GM18909 (cell line): ENCODE results near the gene FABP3.

Experiments used
- ATAC-seq: cut with Tn5 transposase; IDR thresholded peaks from one replicate; pipeline ENCODE4 v1.9.1; 2021; ENCODE audit warnings: mild to moderate bottlenecking; ENCODE audit not compliant: unreplicated experiment, poor library complexity

Gene FABP3

DNA sequence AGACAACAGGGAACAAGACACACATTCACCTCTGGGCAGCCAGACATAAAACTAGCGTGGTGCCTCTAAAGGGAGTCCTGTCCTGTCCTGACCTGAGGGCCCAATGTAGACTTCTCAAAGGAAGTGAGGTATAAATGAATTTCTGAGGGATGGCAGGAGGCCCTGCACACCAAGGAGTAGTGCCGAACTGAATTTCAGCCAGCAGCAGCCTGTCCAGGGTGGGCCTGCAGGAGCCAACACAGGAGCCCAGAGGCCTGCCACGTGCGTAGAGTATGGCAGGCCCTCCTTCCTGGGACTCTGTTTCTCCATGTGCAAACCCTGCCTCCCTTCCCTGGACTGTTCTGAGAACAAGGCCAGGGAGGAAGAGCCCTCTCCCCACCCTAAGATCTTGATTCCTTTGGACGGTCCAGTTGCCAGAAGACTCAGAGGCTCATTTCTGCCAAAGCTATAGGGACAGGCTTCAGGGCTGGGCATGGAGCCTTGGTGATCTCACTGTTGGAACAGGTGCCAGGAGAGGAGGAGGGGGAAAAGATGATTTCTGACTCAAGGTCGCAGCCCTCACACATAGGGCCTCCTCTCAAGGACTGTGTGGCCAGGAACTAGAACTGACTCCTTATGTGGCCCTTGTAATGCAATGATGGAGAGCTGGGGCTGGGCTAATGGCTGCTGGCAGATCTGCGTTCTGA, 1.8 kb upstream of the FABP3 start:
- ATAC-seq = no peak

DNA sequence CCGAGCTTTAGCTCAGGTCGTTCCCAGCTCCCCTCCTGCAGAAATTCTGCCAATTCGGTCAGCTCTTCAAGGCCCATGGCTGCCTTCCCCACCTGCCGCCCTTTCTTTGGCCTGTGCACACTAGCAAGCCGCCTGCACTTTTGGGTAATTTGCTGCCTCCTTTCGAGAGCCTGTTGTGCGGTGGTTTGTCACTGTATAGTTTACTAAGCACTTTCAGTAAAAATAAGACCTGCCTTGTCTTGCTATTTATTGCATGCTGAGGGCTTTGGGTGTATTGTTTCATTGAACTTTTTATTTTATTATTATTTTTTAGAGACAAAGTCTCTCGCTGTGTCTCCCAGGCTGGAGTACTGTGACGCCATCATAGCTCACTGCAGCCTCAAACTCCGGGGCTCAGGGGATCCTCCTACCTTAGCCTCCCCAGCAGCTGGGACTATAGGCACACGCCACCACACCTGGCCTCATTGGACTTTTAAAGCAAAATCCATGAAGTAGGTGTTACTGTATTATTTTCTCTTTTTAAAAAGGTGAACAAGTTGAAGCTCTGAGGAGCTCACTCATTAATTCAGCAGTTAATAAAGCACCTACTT, 1.1 kb upstream of the FABP3 start:
- no peak for ATAC-seq

DNA sequence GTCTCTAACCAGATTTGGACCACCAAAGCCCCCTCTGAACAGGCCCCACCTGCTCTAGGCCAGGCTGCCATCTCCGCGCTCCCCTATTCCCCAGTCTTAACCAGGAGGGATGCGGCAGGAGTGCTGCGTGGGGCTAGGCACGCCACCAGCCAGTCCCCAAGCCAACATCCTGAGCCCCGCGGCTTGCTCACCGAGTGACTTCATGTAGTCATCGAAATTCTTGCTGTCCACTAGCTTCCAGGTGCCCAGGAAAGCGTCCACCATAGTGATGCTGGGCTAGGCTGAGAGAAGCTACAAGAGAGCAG, 173 bp downstream of the FABP3 start:
- no peak for ATAC-seq

DNA sequence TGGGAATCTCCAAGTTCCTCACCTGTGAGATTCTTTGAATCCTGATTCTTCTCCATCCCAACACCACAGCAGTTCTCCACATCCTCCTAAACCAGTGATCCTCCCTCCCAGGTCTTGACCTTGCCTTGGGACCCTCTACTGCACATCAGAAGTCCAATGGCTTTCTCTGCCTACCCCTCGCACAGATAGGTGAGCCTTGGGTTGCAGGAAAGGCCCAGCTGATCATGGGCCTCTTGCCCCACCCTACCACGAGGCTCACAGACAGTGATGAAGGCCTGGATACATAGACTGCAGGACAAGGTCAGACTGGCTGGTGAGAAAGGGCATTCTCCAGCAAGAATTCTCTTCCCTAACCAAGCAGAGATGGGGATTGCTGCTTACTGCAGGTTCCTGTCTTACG, 825 bp downstream of the FABP3 start:
- no peak for ATAC-seq

DNA sequence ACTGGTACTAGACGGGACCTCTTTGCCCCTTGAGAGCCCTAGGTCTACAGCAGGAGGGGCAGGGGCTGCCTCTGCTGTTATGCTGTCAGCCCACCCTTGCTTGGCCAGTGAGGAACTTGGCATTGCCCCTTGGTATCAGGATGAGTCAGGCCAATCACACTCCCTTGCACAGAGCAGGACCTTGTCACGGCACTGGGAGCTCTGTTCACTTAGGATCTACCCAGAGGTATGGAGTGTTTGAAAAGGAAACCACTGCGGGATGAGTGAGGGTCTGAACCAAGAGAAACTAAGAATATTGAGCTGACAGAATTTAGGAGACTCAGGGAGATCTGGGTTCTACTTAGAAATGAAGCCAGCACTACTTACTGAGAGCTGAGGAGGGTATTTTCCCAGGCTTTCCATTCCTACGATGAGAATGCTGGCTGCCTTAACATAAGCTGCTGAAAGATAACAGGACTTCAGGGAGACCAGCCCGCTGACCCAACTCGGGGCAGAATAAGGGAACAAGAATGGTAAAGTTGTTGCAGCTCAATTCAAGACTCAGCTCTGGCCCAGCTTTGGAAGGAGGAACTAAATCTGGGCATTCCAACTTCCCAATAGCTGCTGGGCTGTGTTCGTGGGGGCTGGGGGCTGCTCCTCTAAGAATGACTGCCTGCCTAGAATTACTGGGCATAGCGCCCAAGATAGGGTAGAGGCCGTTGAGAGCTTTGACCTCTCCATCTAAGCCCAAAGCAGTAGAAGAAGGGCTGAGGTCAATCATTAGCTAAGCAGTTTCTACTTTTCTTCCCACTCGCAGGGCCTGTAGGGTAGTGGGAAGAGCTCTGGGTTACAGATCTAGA, 1.5 kb downstream of the FABP3 start:
- ATAC-seq = no peak

DNA sequence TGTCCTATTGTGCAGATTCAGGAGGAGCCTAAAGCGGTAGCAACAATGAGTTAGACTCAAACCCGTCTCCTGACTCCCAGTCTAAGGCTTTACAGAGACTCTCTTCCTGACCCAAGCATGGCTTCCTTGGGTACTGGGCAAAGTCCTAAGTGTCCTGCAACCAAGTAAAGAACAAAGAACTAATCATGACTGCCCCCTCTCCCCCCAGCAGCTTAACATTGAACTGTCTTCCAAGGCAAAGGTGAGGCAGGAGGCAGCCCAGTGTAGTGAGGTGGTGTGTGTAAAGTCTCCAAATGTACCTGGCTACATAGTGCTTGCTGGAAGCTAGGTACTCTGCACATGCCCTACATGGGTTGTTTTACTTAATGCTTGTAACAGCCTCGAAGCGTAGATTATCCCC, 2.3 kb downstream of the FABP3 start:
- no peak for ATAC-seq

DNA sequence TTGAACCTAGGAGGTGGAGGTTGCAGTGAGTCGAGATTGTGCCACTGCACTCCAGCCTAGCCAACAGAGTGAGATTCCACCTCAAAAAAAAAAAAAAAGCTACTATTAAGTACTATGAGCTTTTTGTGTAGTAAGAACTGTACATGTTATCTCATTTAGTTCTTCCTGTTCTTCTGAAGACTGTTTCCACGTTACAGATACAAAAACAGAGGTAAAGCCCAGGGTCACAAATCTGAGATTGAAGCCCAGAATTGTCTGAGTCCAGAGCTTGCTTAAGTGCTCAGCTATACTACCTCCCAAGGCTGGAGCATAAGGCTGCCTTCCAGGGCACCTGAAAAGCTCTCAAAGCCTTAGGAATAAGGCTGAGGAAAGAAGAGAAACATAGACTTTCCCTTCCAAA, 2.9 kb downstream of the FABP3 start:
- ATAC-seq = no peak

DNA sequence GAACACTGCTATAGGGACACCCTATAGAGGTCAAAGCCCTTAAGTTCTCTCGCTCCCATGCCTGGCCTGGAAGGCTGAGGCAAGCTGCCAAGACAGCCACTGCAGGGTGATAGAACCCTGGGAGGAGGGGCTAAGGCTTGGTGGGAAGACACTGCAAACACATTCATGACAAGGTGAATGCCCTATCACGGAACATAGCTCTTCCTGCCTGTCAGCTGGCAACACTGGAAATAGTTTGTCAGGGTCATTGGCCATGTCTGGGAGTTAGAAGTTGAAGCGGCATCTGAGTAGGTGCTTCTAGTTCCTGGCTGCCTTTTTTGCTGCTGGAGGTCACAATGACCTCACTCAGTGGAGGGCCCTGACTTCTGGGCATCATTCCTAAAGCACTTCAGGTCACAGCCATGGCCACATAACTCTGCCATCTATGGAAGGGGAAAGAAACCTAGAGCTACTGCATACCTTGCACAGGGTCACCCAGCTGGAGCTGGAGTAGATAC, 4.2 kb downstream of the FABP3 start:
- no peak for ATAC-seq

DNA sequence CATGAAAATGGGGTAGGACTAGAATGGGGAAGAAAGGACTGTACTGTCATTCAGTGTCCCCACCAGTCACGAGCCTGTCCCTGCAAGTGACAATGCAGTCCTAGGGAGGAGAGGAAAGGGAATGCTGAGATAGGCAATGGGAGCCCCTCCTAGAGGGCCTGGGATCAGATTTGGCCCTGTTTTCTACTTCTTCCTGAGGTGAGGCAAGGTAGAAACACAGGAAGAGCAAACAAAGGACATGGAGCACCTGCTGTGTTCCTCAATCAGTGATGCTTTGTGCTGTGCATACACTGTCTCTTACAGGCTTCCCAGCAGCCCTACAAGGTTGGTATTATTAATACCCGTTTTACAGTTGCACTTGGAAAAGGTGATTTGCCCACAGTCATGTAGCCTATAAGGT, 6.1 kb downstream of the FABP3 start:
- ATAC-seq = no peak

DNA sequence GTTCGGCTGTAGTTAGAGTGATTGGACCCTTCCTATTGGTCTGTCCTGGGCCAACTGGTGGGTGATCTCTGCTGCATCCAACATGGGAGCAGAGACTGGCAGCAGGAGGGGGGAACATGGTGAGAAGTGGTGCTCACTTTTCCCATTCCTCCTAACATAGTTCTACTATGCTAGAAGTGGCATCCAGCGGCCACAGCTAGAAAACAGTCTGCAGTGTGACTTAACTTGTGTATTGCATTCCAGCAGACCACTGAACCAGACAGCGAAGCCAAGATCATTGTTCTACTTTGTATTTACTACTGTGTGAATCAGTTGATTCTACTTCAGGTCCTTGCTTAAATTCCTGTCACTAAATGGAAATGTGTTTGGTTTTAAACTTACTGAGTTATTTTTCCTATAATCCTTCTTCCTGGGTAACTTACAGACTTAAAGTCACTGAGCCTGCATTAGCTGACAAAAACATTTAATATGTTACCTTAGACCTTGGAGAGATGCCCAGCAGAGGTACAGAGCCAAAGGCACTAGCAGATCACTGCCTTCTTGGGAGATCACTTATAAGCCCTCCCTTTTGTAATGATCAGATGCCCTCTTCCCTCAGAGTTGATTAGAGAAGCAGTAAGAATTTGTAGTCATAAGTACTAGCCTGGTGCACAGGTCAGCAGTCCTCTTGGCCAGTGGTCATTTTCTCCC, 8.2 kb downstream of the FABP3 start:
- ATAC-seq = no peak

DNA sequence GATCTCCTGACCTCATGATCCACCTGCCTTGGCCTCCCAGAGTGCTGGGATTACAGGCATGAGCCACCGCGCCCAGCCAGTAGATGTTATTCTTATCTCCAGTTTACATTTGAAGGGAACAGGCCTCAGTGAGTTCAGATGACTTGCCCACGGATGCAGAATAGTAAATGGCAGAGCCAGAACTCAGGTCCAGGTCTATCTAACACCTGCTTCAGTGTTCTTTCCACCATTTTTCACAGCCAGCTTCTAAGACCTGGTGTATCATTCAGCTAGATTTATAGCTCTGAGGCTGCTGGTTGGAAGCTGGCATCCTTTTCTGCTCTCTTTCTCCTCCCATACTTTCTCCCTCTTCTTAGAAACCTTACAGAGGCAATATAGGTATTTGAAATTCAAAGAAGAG, 10.8 kb downstream of the FABP3 start:
- no peak for ATAC-seq

DNA sequence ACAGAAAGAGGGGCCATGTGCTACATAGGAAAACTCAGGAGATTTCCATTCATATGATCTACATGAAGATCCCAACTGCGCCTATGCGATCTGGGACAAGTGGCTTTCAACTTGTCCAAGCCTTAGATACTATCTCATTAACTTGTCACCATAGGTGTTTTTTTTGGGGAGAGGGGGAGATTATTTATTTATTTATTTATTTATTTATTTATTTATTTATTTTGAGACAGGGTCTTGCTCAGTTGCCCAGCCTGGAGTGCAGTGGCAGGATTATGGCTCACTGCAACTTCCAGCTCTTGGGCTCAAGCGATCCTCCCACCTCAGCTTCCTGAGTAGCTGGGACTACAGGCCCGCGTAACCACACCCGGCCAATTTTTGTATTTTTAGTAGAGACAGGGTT, 11.3 kb downstream of the FABP3 start:
- no peak for ATAC-seq

DNA sequence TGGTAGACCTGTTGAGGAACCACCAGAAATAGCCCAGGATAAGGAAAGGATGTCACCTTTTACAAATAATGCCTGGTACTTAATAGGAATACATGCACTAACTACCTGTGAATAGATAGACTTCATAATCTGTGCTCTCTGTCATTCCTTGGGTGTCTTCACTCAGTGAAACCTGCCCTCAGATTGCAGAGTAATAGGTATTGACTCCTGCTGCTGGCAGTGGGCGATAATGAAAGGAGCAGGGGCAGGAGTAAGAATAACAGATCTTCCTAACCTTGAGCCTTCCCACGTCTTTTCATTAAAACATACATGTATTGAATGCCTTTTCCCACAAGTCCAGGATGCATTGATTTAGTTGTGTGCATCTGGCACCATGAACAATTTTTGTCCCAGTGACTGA, 16.4 kb downstream of the FABP3 start:
- no peak for ATAC-seq

DNA sequence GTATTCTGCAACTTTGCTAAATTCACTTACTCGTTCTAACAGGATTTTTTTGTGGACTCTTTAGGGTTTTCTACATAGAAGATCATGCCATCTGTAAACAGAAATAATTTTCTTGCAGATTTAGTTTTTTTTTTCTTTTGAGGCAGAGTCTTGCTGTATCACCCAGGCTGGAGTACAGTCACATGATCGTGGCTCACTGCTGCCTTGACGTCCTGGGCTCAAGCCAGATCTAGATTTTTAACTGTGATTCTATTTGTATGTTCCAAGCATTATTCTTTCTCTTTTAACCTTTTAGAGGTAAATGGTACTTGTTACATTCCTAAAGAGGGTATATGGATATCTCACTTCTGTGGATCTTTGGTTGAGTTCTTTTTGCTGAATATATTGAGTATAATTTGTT, 18.6 kb downstream of the FABP3 start:
- no peak for ATAC-seq

DNA sequence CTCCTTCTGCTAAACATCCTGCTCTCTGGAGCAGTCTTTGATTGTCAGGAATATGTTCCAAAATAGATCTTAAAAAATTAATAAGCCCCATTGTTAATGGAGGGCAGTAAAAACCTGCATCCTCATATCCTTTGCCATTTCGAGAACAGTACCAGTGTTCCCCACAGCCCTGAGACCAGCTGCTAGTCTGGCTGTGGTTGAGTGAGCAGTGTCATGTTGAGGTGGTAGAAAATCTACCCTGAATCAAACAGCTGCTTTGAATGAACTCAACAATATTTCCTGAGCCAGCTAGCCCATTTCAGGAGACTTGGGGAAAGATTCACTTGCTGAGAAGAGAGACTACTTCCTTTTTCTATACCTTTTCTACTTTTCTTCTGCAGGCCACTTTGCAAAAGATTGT, 24.4 kb downstream of the FABP3 start:
- ATAC-seq = no peak

DNA sequence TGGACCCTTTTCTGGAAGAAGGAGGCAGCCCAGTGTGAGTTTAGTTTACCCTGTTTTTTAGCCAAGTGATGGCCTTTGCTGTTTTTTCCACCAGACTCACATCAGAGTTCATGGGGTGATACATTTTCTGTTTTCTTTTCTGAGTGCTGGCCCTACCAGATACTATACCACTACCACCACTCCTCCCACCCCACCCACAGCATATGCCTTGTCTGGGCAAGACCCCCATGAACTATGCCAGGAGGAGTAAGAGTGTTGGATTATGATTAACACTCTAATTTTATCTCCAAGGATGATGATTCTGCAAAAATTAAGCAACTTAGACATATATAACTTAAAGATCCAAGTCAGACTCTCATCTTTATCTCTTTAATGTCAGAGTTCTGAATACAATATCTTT, 26.1 kb downstream of the FABP3 start:
- no peak for ATAC-seq

DNA sequence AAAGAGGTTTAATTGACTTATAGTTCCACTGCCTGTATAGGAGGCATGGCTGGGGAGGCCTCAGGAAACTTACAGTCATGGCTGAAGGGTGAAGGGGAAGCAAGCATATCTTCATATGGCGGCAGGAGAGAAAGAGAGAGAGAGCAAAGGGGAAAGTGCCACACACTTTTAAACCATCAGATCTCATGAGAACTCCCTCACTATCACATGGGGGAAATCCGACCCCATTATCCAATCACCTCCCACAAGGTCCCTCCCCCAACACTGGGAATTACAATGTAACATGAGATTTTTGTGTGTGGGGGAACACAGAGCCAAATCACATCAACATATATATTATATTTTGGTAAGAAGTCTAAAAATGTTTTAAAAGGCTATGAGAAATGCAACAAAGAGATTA, 27.2 kb downstream of the FABP3 start:
- no peak for ATAC-seq

DNA sequence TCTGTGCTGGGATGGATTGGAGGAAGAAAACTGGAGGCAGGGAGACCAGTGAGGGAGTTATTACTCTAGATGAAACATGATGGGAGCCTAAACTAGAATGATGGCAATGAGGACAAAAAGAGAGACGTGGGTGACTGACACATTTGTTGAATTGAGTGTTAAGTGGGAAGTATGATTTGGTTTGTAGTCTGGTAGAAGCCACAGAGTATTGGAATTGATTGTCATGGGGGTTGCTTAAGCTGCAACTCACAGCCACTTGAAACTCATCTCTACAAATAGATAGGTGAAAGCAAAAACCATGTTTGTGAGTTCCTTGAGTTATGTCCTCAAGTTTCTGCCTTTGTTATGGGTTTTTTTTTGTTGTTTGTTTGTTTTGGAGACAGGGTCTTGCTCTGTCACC, 28.4 kb downstream of the FABP3 start:
- ATAC-seq = no peak

DNA sequence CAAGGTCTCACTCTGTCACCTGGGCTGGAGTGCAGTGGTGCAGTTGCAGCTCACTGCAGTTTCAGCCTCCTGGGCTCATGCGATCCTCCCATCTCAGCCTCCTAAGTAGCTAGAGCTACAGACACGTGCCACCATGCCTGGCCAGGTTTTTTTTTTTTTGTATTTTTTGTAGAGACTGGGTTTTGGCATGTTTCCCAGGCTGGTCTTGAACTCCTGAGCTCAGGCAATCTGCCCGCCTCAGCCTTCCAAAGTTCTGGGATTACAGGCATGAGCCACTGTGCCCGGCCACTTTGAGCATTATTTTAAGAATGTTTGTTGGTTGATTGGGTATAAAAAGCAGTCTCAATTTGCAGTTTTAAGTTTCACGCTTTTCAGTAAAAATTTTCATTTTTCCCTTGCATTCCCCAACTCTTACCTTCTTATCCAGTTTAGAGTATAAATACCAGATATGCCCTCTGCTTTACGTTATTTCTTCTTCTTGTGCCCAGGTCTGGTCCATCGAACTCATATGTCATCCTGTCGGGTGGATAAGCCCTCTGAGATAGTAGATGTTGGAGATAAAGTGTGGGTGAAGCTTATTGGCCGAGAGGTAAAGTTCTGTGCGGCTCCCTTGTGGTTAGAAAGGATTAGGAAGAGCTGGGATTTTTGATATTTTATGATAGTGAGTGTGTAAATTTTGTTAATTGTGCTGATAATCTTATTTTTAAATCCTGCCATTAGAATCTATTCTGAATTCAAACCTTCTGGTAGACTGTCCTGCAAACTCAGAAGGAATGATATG, 36.0 kb downstream of the FABP3 start:
- ATAC-seq = no peak

DNA sequence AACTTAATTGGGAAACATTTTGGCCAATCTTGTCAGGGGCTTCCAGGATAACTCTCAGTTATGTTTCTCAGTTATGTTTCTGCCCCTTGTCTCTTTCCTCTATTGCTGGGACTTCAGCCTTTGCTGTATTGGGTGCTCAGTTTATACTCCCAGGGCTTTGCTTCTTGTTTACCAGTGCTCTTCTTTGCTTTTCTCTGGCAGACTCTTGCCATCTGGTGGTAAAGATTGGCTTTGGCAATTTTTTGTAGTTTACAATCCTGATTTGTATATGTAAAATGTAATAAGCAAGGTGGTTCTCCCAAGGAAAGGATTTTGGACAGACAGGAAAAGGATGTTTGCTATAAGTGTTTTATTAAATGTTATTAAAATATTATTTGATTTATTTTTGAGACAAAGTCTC, 37.9 kb downstream of the FABP3 start:
- ATAC-seq = no peak
